ENCODE measurements around the gene DSC2. TPM values are rescaled to one million over a fixed set of nuclear protein-coding genes. Genes with fewer than 3 reads are reported as not detected.
"Not testable (repeated sequence)": the region's sequence is repeated elsewhere in the genome, so short reads cannot be mapped to it uniquely, and the experiment has no call there.

DSC2 gene
- total and polyA plus RNA-seq, 12 donors: 5.1 to 31.4 (median 26.0) TPM

- Histone ChIP-seq H3K27ac (no peak overlapping the region), H3K4me3 (peak overlapping the region in 3 of 10 donors; percentile 18 to 38 (median 35)), H3K27me3 (peaks cover 18 to 90% (median 78%) of the 10 kb centered on the region in 7 donors), H3K4me1 (peaks cover 0 to 27% (median 17%) of the 10 kb centered on the region in 9 donors), H3K36me3 (no peaks in the 10 kb centered on the region), H3K9me3 (no peaks in the 10 kb centered on the region)
- WGBS, 2 donors: 8 to 10% methylated on average over 18 of the region's 18 CpGs
- ATAC-seq (no peak), DNase-seq (no peak)
- intact Hi-C loops (cut with DNase I): no loop called here
- no peak for TF ChIP-seq CTCF (IDR thresholded peaks at IDR 0.05)
Measured at GRCh38 chr18:31040686-31041270, 61.4 kb downstream of the DSC2 start.

- Histone ChIP-seq H3K36me3 (no peaks in the 10 kb centered on the region), H3K27ac (no peak overlapping the region), H3K27me3 (peaks cover 18 to 80% (median 72%) of the 10 kb centered on the region in 7 donors), H3K9me3 (no peaks in the 10 kb centered on the region), H3K4me1 (peaks cover 0 to 27% (median 17%) of the 10 kb centered on the region in 9 donors), H3K4me3 (no peak overlapping the region)
- 57 to 65% methylated on average over 3 of the region's 3 CpGs for whole genome bisulfite sequencing, 2 donors
- TF ChIP-seq CTCF (IDR thresholded peaks at IDR 0.05): no peak
- no peak for ATAC-seq
- intact Hi-C loops (cut with DNase I): no loop called here
- DNase-seq: no peak
Measured at GRCh38 chr18:31039426-31039825, 62.8 kb downstream of the DSC2 start.

GRCh38 chr18:31037686-31038085 is 64.5 kb downstream of the DSC2 start:
- H3K4me1 ChIP-seq: peaks cover 0 to 23% (median 14%) of the 10 kb centered on the region in 9 donors
- intact Hi-C loops (cut with DNase I); H3K27ac ChIP-seq; DNase-seq; H3K4me3 ChIP-seq; ATAC-seq; H3K36me3 ChIP-seq: not testable (repeated sequence)
- H3K27me3 ChIP-seq: peaks cover 14 to 63% (median 55%) of the 10 kb centered on the region in 7 donors
- peaks cover 0 to 11% (median 0%) of the 10 kb centered on the region in 11 donors for H3K9me3 ChIP-seq
- WGBS, 2 donors: 80 to 81% methylated on average over 5 of the region's 5 CpGs

- H3K4me1 ChIP-seq: no peaks in the 10 kb centered on the region
- DNase-seq (no peak), ATAC-seq (no peak)
- no peak for TF ChIP-seq CTCF (IDR thresholded peaks at IDR 0.05)
- intact Hi-C loops (cut with DNase I): no loop called here
- WGBS, 2 donors: 90 to 91% methylated on average over 4 of the region's 4 CpGs
- H3K4me3 ChIP-seq: no peak overlapping the region
- no peaks in the 10 kb centered on the region for H3K36me3 ChIP-seq
- H3K9me3 ChIP-seq: peaks cover 0 to 12% (median 0%) of the 10 kb centered on the region in 11 donors
- no peak overlapping the region for H3K27ac ChIP-seq
- H3K27me3 ChIP-seq: peaks cover 0 to 33% (median 23%) of the 10 kb centered on the region in 7 donors
Measured at GRCh38 chr18:31034541-31034940, 67.7 kb downstream of the DSC2 start.

GRCh38 chr18:31030574-31031278 is 71.5 kb downstream of the DSC2 start:
- no peaks in the 10 kb centered on the region for H3K4me1 ChIP-seq
- WGBS, 2 donors: 61 to 64% methylated on average over 4 of the region's 4 CpGs
- DNase-seq: no peak
- intact Hi-C loops (cut with DNase I): no loop called here
- peaks cover 0 to 7% (median 0%) of the 10 kb centered on the region in 7 donors for H3K27me3 ChIP-seq
- peaks cover 0 to 12% (median 0%) of the 10 kb centered on the region in 11 donors for H3K9me3 ChIP-seq
- no peak overlapping the region for H3K4me3 ChIP-seq
- H3K36me3 ChIP-seq: no peaks in the 10 kb centered on the region
- no peak overlapping the region for H3K27ac ChIP-seq
- no peak for TF ChIP-seq CTCF (IDR thresholded peaks at IDR 0.05)
- ATAC-seq: no peak
